ENCODE measurements around the gene ACOX1.

- TF ChIP-seq CTCF (IDR thresholded peaks at IDR 0.05; ENCODE audit: low read depth, low read length, poor library complexity, severe bottlenecking) = no peak
- no peak for TF ChIP-seq EZH2phosphoT487 (IDR thresholded peaks at IDR 0.05; ENCODE audit: borderline replicate concordance, low read length)
These were observed 45.4 kb upstream of the ACOX1 start for GRCh38 chr17:76024353-76024752.
